H1 (cell line): ENCODE measurements around the gene FOXN3. TPM values are rescaled to one million over a fixed set of nuclear protein-coding genes. Genes with fewer than 3 reads are reported as not detected.

Experiments
- CTCF ChIA-PET: fragments of 300-600 bp; sonication (Branson Sonifier 250); formaldehyde crosslinking; loops from one replicate; lab custom pipeline; 2021; ENCODE audit not compliant: partially characterized antibody; lab: Charles Lee
- POLR2A ChIA-PET: fragments of 300-600 bp; sonication (Branson Sonifier 250); formaldehyde crosslinking; loops from one replicate; lab custom pipeline; 2021; ENCODE audit warnings: inconsistent platforms; ENCODE audit not compliant: partially characterized antibody; lab: Charles Lee
- DNase-seq, 2 experiments: peaks; one replicate each; pipeline versions ENCODE4 v3.0.0 to v3.0.0-alpha.2; 2010 to 2022; ENCODE audit warnings: low spot score in 2 of 2, low read depth in 1 of 2, mixed read lengths in 1 of 2
- FAIRE-seq: peaks from 2 replicates; lab custom pipeline; 2011; peaks lifted over from hg19 to GRCh38; lab: Jason Lieb, UNC
- H2AFZ ChIP-seq: 2 replicates; pipeline ENCODE4 v1.8.1; 2012; ENCODE audit warnings: low read length, inconsistent platforms
- H2AK5ac ChIP-seq: 2 replicates; pipeline ENCODE4 v1.6.1; 2013; ENCODE audit warnings: low read depth, low read length
- H2BK120ac ChIP-seq: replicated peaks from 2 replicates; pipeline ENCODE3; 2013; ENCODE audit warnings: low read depth, low read length, inconsistent platforms
- H2BK12ac ChIP-seq: 2 replicates; pipeline ENCODE4 v1.6.1; 2013; ENCODE audit warnings: low read depth, low read length
- H2BK15ac ChIP-seq: 2 replicates; pipeline ENCODE4 v1.6.1; 2013; ENCODE audit warnings: low read length
- H2BK20ac ChIP-seq: 2 replicates; pipeline ENCODE4 v1.6.1; 2013; ENCODE audit warnings: low read length
- H2BK5ac ChIP-seq: 2 replicates; pipeline ENCODE4 v1.6.1; 2013; ENCODE audit warnings: low read depth, low read length
- H3K14ac ChIP-seq: 2 replicates; pipeline ENCODE4 v1.6.1; 2013; ENCODE audit warnings: inconsistent platforms; ENCODE audit not compliant: insufficient read length
- H3K18ac ChIP-seq: 2 replicates; pipeline ENCODE4 v1.6.1; 2013; ENCODE audit warnings: low read length; ENCODE audit errors: extremely low read depth
- H3K23ac ChIP-seq: 2 replicates; pipeline ENCODE4 v1.6.1; 2013; ENCODE audit warnings: inconsistent platforms; ENCODE audit not compliant: insufficient read length
- H3K23me2 ChIP-seq: 2 replicates; pipeline ENCODE4 v1.6.1; 2013; ENCODE audit warnings: low read depth, low read length
- H3K27ac ChIP-seq: 2 replicates; pipeline ENCODE4 v1.6.1; 2011; ENCODE audit warnings: low read depth, low read length, inconsistent platforms
- H3K27me3 ChIP-seq, 4 experiments: replicated peaks in 1 of 4; 1 replicate in 1 of 4; 2 replicates in 3 of 4; pipeline versions ENCODE4 v1.6.1 to v1.8.1; 2011 to 2013; ENCODE audit warnings: low read length in 3 of 4, mild to moderate bottlenecking in 3 of 4, inconsistent platforms in 2 of 4, mixed read lengths in 2 of 4, moderate library complexity in 1 of 4; ENCODE audit not compliant: control insufficient read depth in 3 of 4, insufficient read depth in 3 of 4; ENCODE audit errors: extremely low read depth in 1 of 4
- H3K36me3 ChIP-seq, 4 experiments: 2 replicates each; pipeline versions ENCODE4 v1.6.1 to v1.8.1; 2011 to 2013; ENCODE audit warnings: mild to moderate bottlenecking in 4 of 4, low read length in 3 of 4, moderate library complexity in 2 of 4, control low read depth in 1 of 4, inconsistent platforms in 1 of 4; ENCODE audit not compliant: insufficient read depth in 4 of 4, control insufficient read depth in 2 of 4
- H3K4ac ChIP-seq: replicated peaks from 2 replicates; pipeline ENCODE3; 2013; ENCODE audit warnings: low read length, low read depth, mixed read lengths, inconsistent platforms; ENCODE audit not compliant: insufficient read length
- H3K4me1 ChIP-seq, 4 experiments: replicated peaks in 1 of 4; 1 replicate in 1 of 4; 2 replicates in 3 of 4; pipeline versions ENCODE4 v1.6.1 to v1.8.1; 2011 to 2013; ENCODE audit warnings: low read length in 3 of 4, inconsistent platforms in 2 of 4, mixed read lengths in 1 of 4; ENCODE audit not compliant: insufficient read depth in 4 of 4, control insufficient read depth in 3 of 4
- H3K4me2 ChIP-seq, 2 experiments: 2 replicates each; pipeline versions ENCODE4 v1.6.1 to v1.8.1; 2011 to 2013; ENCODE audit warnings: low read depth in 2 of 2, low read length in 2 of 2, control low read depth in 1 of 2, inconsistent platforms in 1 of 2, mild to moderate bottlenecking in 1 of 2; ENCODE audit not compliant: insufficient read depth in 1 of 2
- H3K4me3 ChIP-seq, 4 experiments: fragments of 200-600, 300-600 bp in 1 of 4; sonication (generic), shearing (Covaris generic), sonication (Bioruptor Twin) in 1 of 4; 2 replicates each; pipeline versions ENCODE4 v1.5.1 to v1.8.1; 2011 to 2016; ENCODE audit warnings: low read length in 4 of 4, low read depth in 3 of 4, control low read depth in 2 of 4, inconsistent platforms in 2 of 4, mild to moderate bottlenecking in 2 of 4, mixed read lengths in 1 of 4, moderate library complexity in 1 of 4; ENCODE audit not compliant: insufficient read depth in 2 of 4; ENCODE audit errors: extremely low read depth in 1 of 4
- H3K56ac ChIP-seq: replicated peaks from 2 replicates; pipeline ENCODE3; 2013; ENCODE audit warnings: low read depth, mild to moderate bottlenecking, mixed read lengths, low read length, inconsistent platforms; ENCODE audit not compliant: insufficient read length
- H3K79me1 ChIP-seq: 2 replicates; pipeline ENCODE4 v1.6.1; 2013; ENCODE audit warnings: low read depth, low read length, control low read depth
- H3K79me2 ChIP-seq, 2 experiments: 2 replicates each; pipeline versions ENCODE4 v1.6.1 to v1.8.1; 2012 to 2013; ENCODE audit warnings: low read length in 2 of 2, mild to moderate bottlenecking in 2 of 2, inconsistent platforms in 1 of 2; ENCODE audit not compliant: insufficient read depth in 2 of 2, control insufficient read depth in 1 of 2
- H3K9ac ChIP-seq, 4 experiments: replicated peaks in 1 of 4; 1 replicate in 1 of 4; 2 replicates in 3 of 4; pipeline versions ENCODE4 v1.6.1 to v1.8.1; 2011 to 2013; ENCODE audit warnings: low read depth in 3 of 4, low read length in 3 of 4, control low read depth in 2 of 4, mild to moderate bottlenecking in 2 of 4, moderate library complexity in 2 of 4, inconsistent platforms in 1 of 4; ENCODE audit errors: extremely low read depth in 1 of 4
- H3K9me3 ChIP-seq, 2 experiments: 2 replicates each; pipeline versions ENCODE4 v1.6.1 to v1.8.1; 2012 to 2013; ENCODE audit warnings: mild to moderate bottlenecking in 2 of 2, moderate library complexity in 2 of 2, control low read depth in 1 of 2, inconsistent platforms in 1 of 2, low read depth in 1 of 2, low read length in 1 of 2, mixed read lengths in 1 of 2; ENCODE audit not compliant: insufficient read depth in 2 of 2
- H4K20me1 ChIP-seq, 2 experiments: replicated peaks in 1 of 2; 2 replicates each; pipeline versions ENCODE3 to v1.8.1; 2011 to 2013; ENCODE audit warnings: inconsistent platforms in 2 of 2, low read length in 2 of 2, mild to moderate bottlenecking in 1 of 2; ENCODE audit not compliant: insufficient read depth in 2 of 2, control insufficient read depth in 1 of 2
- H4K5ac ChIP-seq: 2 replicates; pipeline ENCODE4 v1.6.1; 2013; ENCODE audit warnings: low read length, low read depth, mixed read lengths, inconsistent platforms; ENCODE audit not compliant: insufficient read length
- H4K8ac ChIP-seq: 2 replicates; pipeline ENCODE4 v1.8.0; 2013; ENCODE audit warnings: mild to moderate bottlenecking, moderate library complexity, low read length, inconsistent platforms; ENCODE audit not compliant: insufficient read depth; ENCODE audit errors: extremely low read depth
- H4K91ac ChIP-seq: replicated peaks from 2 replicates; pipeline ENCODE3; 2013; ENCODE audit warnings: low read length, mixed read lengths, inconsistent platforms; ENCODE audit not compliant: insufficient read length
- CBX8 ChIP-seq: fragments of 300-800, 300-1000 bp; sonication (generic); IDR thresholded peaks from 2 replicates; pipeline ENCODE4 v1.7.1; 2016; ENCODE audit warnings: low read depth, low read length, borderline replicate concordance
- CEBPB ChIP-seq: IDR thresholded peaks from 2 replicates; pipeline ENCODE4 v1.6.1; 2012; ENCODE audit warnings: low read depth, low read length
- EP300 ChIP-seq, 2 experiments: IDR thresholded peaks; 1 replicate in 1 of 2; 2 replicates in 1 of 2; pipeline ENCODE4 v1.6.1; 2011 to 2012; ENCODE audit warnings: low read depth in 2 of 2, low read length in 2 of 2, mild to moderate bottlenecking in 2 of 2, borderline replicate concordance in 1 of 2, inconsistent platforms in 1 of 2, moderate library complexity in 1 of 2
- GTF2F1 ChIP-seq: IDR thresholded peaks from 2 replicates; pipeline ENCODE4 v1.6.1; 2012; ENCODE audit warnings: low read depth, low read length, improper control_type of control experiment, borderline replicate concordance
- TCF12 ChIP-seq: IDR thresholded peaks from 2 replicates; pipeline ENCODE4 v1.6.1; 2011; ENCODE audit warnings: low read depth, mild to moderate bottlenecking, low read length
- YY1 ChIP-seq: IDR thresholded peaks from 2 replicates; pipeline ENCODE4 v1.6.1; 2011; ENCODE audit warnings: low read depth, mild to moderate bottlenecking, low read length
- WGBS, 2 experiments: shearing (Covaris generic) in 1 of 2; methylation state at CpG; one replicate each; pipeline versions ENCODE4 v1.1.6 to v1.1.7; 2013 to 2015; ENCODE audit warnings: low lambda C conversion rate in 2 of 2, mixed read lengths in 2 of 2, inconsistent platforms in 1 of 2, low coverage in 1 of 2, missing lambda C conversion rate in 1 of 2; ENCODE audit not compliant: insufficient replicate concordance in 2 of 2, insufficient coverage in 1 of 2, insufficient read length in 1 of 2; ENCODE audit errors: extremely low coverage in 1 of 2, missing lambda C conversion rate in 1 of 2; 5-methylcytosine and 5-hydroxymethylcytosine counted together
- polyA plus RNA-seq, 7 experiments: library from polyadenylated mRNA; depleted of rRNA in 3 of 7; stranded (reverse) in 5 of 7; unstranded in 2 of 7; fragments of >200 nt in 5 of 7; fragments of 200-250 nt in 2 of 7; gene quantifications; 1 replicate in 5 of 7; 2 replicates in 1 of 7; 4 replicates in 1 of 7; pipeline versions ENCODE4 v1.2.1 to v1.2.3, GENCODE V29; 2011 to 2013; ENCODE audit warnings: missing spikeins in 2 of 7, mixed read lengths in 2 of 7
- total RNA-seq: library from RNA; stranded (reverse); fragmentation: NEBNext Ultra II Directional; extraction: Animal tissue kit (Norgen Biotek cat#: 25700); gene quantifications from 2 replicates; pipeline ENCODE4 v1.2.1, GENCODE V29; 2021
- TF ChIP-seq, protein P1 (sequence below): IDR thresholded peaks from 2 replicates; pipeline ENCODE4 v1.6.1; 2012; ENCODE audit warnings: low read length, inconsistent platforms

The FOXN3 gene
- total and polyA plus RNA-seq, 2 of the 8 experiments (the other 6 are each of a cell fraction or from before 2014, with no cell fraction given) = 52.6 to 178 TPM

DNA sequence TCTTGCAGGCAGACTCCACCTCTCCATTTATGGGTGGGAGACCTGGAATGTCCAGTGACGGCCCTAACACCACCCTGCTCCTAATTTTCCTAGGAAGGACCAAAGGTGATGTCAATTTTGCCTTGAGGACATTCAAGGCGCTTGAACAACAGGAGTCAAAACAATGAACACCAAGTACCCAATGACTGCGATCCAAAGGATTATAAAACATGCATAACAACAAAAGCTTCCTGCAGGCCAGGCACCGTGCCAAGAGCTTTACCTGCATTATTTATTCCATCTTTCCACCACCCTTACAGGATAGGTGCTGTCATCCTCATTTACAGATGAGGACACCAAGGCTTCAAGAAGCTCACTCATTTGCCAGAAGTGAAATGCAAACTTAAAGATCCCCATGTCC lies 15.2 kb upstream of the FOXN3 start:
- Histone ChIP-seq H3K23me2 (no peaks in the 10 kb centered on the region), H3K27ac (no peak overlapping the region), H3K9ac (no peak overlapping the region), H3K79me1 (peaks cover 3% of the 10 kb centered on the region), H2BK20ac (peak overlapping the region; percentile 23; the same call in 1 of the 2 replicates), H3K4me3 (no peak overlapping the region), H2BK5ac (peak overlapping the region; percentile 55; the same call in 1 of the 2 replicates), H4K91ac (peak overlapping the region; percentile 68), H3K4me1 (peaks cover 6 to 22% (median 13%) of the 10 kb centered on the region in 4 experiments; a peak in 6 of 7 replicates), H3K56ac (no peak overlapping the region), H3K4ac (peak overlapping the region; percentile 4), H2BK12ac (peak overlapping the region; percentile 1; the same call in 1 of the 2 replicates), H4K20me1 (no peaks in the 10 kb centered on the region), H2BK120ac (peak overlapping the region; percentile 73), H2AFZ (no peak overlapping the region), H3K79me2 (peaks cover 0 to 77% of the 10 kb centered on the region in 2 experiments; a peak in 3 of 4 replicates), H3K9me3 (no peaks in the 10 kb centered on the region), H2AK5ac (peak overlapping the region; percentile 95; the same call in 1 of the 2 replicates), H3K23ac (no peak overlapping the region), H3K18ac (peak overlapping the region; percentile 48; the same call in 1 of the 2 replicates), H4K8ac (no peak overlapping the region; the same call in 1 of the 2 replicates), H2BK15ac (peak overlapping the region; percentile 75; the same call in 1 of the 2 replicates), H3K27me3 (no peaks in the 10 kb centered on the region), H3K4me2 (no peak overlapping the region), H3K14ac (no peak overlapping the region), H3K36me3 (no peaks in the 10 kb centered on the region), H4K5ac (no peak overlapping the region)
- POLR2A ChIA-PET = interaction anchor here (0.6 kb wide), 1 partner anchor 27 kb away, joined by 3 read pairs; no protein-coding TSS in a partner anchor
- CTCF ChIA-PET = interaction anchor here (0.9 kb wide), 1 partner anchor 22 kb away, joined by 3 read pairs; no protein-coding TSS in a partner anchor
- WGBS, 2 experiments = 85% methylated on average over 4 of the region's 4 CpGs; no CpG with 5 or more reads in 1 of the 2 experiments
- DNase-seq (no peak), FAIRE-seq (no peak)
- no peak for TF ChIP-seq CBX8
- TF ChIP-seq TCF12 = no peak
- TF ChIP-seq YY1 = no peak
- TF ChIP-seq GTF2F1 = no peak
- TF ChIP-seq, protein P1, sequence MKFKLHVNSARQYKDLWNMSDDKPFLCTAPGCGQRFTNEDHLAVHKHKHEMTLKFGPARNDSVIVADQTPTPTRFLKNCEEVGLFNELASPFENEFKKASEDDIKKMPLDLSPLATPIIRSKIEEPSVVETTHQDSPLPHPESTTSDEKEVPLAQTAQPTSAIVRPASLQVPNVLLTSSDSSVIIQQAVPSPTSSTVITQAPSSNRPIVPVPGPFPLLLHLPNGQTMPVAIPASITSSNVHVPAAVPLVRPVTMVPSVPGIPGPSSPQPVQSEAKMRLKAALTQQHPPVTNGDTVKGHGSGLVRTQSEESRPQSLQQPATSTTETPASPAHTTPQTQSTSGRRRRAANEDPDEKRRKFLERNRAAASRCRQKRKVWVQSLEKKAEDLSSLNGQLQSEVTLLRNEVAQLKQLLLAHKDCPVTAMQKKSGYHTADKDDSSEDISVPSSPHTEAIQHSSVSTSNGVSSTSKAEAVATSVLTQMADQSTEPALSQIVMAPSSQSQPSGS = no peak
- TF ChIP-seq EP300 (IDR thresholded peaks at IDR 0.05; ENCODE audit: borderline replicate concordance in 1 of 2, low read depth in 2 of 2, low read length in 2 of 2) = no peak
- TF ChIP-seq CEBPB = no peak
